ENCODE data around the gene CD207.

The CD207 gene

DNA sequence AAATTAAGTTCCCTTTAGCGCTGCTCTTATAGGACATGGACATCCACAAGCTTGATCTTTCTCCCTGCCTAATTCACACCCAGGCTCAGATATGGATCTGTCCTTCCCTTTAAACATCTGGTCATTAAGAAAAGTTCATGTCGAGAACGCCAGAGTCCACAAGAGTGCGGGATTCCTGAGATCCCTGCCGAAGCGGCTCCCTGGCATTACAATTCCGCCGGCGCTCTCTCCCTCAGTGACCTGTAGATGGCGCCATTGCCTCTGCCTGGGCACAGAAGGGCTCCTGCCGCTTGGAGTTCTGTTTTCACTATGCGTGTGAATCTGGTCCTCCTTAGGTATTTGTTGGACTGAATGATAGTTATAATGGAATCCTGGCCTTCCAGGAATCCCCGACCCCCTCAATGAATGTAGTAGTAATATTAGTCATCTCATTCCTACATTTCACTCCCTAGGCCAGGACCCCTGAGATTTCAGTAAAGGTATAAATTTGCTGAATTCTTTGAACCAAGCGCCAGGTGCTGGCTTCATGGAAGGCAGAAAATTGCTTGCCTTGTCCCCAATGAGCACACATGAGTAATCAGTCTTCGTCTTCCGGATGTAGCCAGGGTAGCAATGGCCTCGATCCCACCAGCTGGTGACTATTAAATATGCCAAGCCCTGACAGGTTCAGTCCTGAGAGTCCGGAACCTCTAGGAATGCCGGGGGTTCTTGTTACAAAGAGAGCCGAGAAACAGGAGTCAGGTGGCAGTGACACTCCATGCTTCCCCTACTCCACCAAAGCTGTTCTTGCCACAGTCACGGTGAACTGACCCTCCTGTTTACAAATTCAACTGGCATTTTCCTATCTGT is 26.4 kb upstream of the CD207 start:
- H3K4me3 ChIP-seq (ENCODE audit: low read depth, low read length): no peak overlapping the region
- H3K27ac ChIP-seq: no peak overlapping the region
- H3K36me3 ChIP-seq: no peaks in the 10 kb centered on the region
- TF ChIP-seq, protein P1, sequence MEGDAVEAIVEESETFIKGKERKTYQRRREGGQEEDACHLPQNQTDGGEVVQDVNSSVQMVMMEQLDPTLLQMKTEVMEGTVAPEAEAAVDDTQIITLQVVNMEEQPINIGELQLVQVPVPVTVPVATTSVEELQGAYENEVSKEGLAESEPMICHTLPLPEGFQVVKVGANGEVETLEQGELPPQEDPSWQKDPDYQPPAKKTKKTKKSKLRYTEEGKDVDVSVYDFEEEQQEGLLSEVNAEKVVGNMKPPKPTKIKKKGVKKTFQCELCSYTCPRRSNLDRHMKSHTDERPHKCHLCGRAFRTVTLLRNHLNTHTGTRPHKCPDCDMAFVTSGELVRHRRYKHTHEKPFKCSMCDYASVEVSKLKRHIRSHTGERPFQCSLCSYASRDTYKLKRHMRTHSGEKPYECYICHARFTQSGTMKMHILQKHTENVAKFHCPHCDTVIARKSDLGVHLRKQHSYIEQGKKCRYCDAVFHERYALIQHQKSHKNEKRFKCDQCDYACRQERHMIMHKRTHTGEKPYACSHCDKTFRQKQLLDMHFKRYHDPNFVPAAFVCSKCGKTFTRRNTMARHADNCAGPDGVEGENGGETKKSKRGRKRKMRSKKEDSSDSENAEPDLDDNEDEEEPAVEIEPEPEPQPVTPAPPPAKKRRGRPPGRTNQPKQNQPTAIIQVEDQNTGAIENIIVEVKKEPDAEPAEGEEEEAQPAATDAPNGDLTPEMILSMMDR (IDR thresholded peaks at IDR 0.05; ENCODE audit: low read depth, low read length): peak; percentile 96
- H3K27me3 ChIP-seq (ENCODE audit: insufficient read depth, low read depth, severe bottlenecking): no peaks in the 10 kb centered on the region
- no peaks in the 10 kb centered on the region for H3K9me3 ChIP-seq (ENCODE audit: severe bottlenecking)
- peak; percentile 92 for DNase-seq

DNA sequence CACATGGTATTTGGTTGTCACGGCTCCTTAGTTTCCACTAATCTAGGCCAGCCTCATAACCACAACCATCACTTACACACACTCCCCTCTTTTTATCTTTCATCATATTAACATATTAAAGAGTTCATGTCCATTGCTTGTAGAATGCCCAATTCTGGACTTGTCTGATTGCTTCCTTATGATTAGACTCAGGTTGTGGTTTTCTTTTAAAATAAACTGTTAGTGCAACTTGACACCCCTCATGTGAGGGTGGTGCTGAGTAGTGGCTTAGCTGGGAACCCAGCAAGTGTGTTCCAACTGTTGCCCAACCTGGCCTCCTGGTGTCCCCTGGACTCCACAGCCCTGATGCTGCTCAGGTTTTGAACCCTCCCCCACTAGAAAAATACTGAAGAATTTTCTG is 20.1 kb upstream of the CD207 start:
- Histone ChIP-seq H3K9me3 (ENCODE audit: severe bottlenecking) (no peaks in the 10 kb centered on the region), H3K27me3 (ENCODE audit: insufficient read depth, low read depth, severe bottlenecking) (no peaks in the 10 kb centered on the region), H3K36me3 (no peaks in the 10 kb centered on the region), H3K27ac (no peak overlapping the region), H3K4me3 (ENCODE audit: low read depth, low read length) (no peak overlapping the region)
- TF ChIP-seq, protein P1 (IDR thresholded peaks at IDR 0.05; ENCODE audit: low read depth, low read length): no peak
- no peak for DNase-seq

DNA sequence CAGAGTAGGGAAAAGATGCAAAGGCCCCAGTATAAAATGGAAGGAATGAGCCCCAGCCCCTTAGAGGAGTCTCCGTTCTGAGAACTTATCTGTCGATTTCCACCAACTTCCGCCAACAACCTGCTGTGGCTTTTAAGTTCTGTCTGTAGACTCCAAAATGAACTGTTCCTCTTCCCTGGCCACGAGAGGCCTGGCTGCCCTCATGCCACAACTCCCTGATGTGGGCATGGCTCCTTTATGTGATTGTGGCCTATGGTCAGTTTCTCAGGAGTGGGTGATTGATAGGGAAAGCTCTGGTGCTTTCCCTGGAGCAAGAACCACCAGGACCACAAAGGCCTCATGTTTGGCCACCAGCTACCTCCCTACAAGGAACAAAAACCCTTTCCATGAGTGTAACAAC is 18.8 kb upstream of the CD207 start:
- Histone ChIP-seq H3K4me3 (ENCODE audit: low read depth, low read length) (no peak overlapping the region), H3K9me3 (ENCODE audit: severe bottlenecking) (no peaks in the 10 kb centered on the region), H3K27me3 (ENCODE audit: insufficient read depth, low read depth, severe bottlenecking) (no peaks in the 10 kb centered on the region), H3K36me3 (no peaks in the 10 kb centered on the region), H3K27ac (no peak overlapping the region)
- no peak for DNase-seq
- TF ChIP-seq, protein P1 (IDR thresholded peaks at IDR 0.05; ENCODE audit: low read depth, low read length): no peak

DNA sequence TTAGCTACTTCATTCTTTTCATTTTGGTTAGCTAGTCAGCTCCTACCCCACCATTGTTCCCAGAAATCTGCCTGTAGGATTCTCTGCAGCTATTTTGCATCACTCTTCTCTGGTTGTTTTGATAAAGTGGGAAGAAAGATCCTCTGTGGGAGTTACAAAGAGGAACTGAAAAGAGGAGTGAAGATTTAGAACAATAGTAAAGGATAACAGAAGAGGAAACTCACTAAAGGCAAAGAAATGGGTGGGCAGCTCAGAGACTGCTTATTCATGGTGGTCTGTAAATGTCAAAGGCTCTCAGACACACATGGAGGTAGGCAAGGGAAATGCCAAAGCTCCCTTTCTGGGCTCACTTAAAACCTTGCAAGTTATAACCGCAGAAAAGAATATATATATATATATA is 17.2 kb upstream of the CD207 start:
- DNase-seq: no peak
- no peak overlapping the region for H3K4me3 ChIP-seq (ENCODE audit: low read depth, low read length)
- H3K36me3 ChIP-seq: no peaks in the 10 kb centered on the region
- no peak overlapping the region for H3K27ac ChIP-seq
- H3K9me3 ChIP-seq (ENCODE audit: severe bottlenecking): no peaks in the 10 kb centered on the region
- TF ChIP-seq, protein P1 (IDR thresholded peaks at IDR 0.05; ENCODE audit: low read depth, low read length): no peak
- no peaks in the 10 kb centered on the region for H3K27me3 ChIP-seq (ENCODE audit: insufficient read depth, low read depth, severe bottlenecking)

DNA sequence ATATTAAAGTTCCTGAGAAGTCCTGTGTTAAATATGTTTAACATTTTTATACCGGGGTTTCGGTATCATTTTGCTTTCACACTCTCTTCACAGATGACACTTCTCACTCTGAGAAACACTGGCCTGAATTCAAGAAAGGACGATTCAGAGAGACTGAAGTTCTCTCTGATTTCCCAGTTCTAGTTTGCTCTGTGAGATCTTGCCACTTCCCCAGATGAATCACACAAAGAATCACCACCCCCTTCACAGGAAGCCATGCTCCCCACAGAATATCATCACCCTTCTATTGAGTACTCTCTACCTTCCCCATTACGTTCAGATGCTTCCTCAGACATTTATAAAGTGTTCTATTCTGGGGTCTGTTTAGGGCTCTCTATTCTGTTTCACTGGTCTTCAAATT is 16.1 kb upstream of the CD207 start:
- Histone ChIP-seq H3K36me3 (no peaks in the 10 kb centered on the region), H3K9me3 (ENCODE audit: severe bottlenecking) (peaks cover 5% of the 10 kb centered on the region), H3K27me3 (ENCODE audit: insufficient read depth, low read depth, severe bottlenecking) (no peaks in the 10 kb centered on the region), H3K27ac (no peak overlapping the region), H3K4me3 (ENCODE audit: low read depth, low read length) (no peak overlapping the region)
- no peak for DNase-seq
- TF ChIP-seq, protein P1 (IDR thresholded peaks at IDR 0.05; ENCODE audit: low read depth, low read length): no peak

DNA sequence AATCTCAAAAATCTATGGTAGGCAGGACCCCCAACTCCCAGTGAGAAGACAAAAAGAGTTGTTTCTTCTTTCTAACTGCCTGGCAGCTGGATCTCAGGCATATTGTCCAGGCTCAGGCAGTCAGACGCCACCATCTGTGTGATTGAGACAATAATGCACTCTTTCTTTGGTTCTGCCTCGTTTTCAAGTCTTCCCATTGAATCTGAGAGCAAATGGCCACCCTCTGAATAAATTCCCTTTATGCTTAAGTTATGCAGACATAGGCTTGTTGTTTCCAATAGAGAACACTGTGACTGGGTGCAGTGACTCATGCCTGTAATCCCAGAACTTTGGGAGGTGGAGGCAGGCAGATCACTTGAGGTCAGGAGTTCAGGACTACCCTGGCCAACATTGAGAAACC is 15.3 kb upstream of the CD207 start:
- no peak overlapping the region for H3K27ac ChIP-seq
- no peak for DNase-seq
- H3K9me3 ChIP-seq (ENCODE audit: severe bottlenecking): peaks cover 8% of the 10 kb centered on the region
- TF ChIP-seq, protein P1 (IDR thresholded peaks at IDR 0.05; ENCODE audit: low read depth, low read length): no peak
- no peak overlapping the region for H3K4me3 ChIP-seq (ENCODE audit: low read depth, low read length)
- no peaks in the 10 kb centered on the region for H3K27me3 ChIP-seq (ENCODE audit: insufficient read depth, low read depth, severe bottlenecking)
- no peaks in the 10 kb centered on the region for H3K36me3 ChIP-seq

All from WERI-Rb-1 (cell line).